Right atrium auricular region (tissue), 2 donors: ENCODE results near the gene TMEM44. TPM values are rescaled to one million over a fixed set of nuclear protein-coding genes. Genes with fewer than 3 reads are reported as not detected.

Experiments
- DNase-seq: peaks from one replicate; pipeline ENCODE4 v3.0.0-alpha.2; 2019; ENCODE audit warnings: low spot score
- H3K27ac ChIP-seq, 2 donors: fragments of 200-600 bp; sonication (generic); 1 replicate in 1 of 2; 2 replicates in 1 of 2; pipeline ENCODE4 v1.5.1; 2016 to 2019
- H3K27me3 ChIP-seq, 2 donors: fragments of 200-600 bp; sonication (generic); one replicate each; pipeline versions ENCODE4 v1.5.1 to v1.6.0; 2017 to 2019
- H3K36me3 ChIP-seq: fragments of 200-600 bp; sonication (generic); one replicate; pipeline ENCODE4 v1.5.1; 2016
- H3K4me1 ChIP-seq, 2 donors: fragments of 200-600 bp; sonication (generic); one replicate each; pipeline versions ENCODE4 v1.5.1 to v1.6.0; 2017 to 2019
- H3K4me3 ChIP-seq, 2 donors: fragments of 200-600 bp; sonication (generic); 1 replicate in 1 of 2; 2 replicates in 1 of 2; pipeline ENCODE4 v1.5.1; 2017 to 2019; ENCODE audit warnings: mild to moderate bottlenecking in 1 of 2, moderate library complexity in 1 of 2
- H3K9me3 ChIP-seq, 2 donors: fragments of 200-600 bp; sonication (generic); one replicate each; pipeline ENCODE4 v1.5.1; 2019
- total RNA-seq, 2 donors: library from RNA; depleted of rRNA; stranded (reverse); fragments of >200 nt; gene quantifications; one replicate each; pipeline ENCODE4 v1.1.0, GENCODE V29; 2016
- TF ChIP-seq, protein P1 (sequence below), 2 donors: fragments of 200-600 bp; sonication (generic); IDR thresholded peaks; one replicate each; pipeline ENCODE4 v1.5.1; 2019; ENCODE audit warnings: antibody characterized with exemption in 2 of 2

The TMEM44 gene
- total RNA-seq, 2 donors from 2014 or later: 5.9 to 6.4 TPM

- Histone ChIP-seq H3K27me3 (no peaks in the 10 kb centered on the region), H3K4me1 (peaks cover 0 to 64% of the 10 kb centered on the region in 2 donors), H3K4me3 (no peak overlapping the region), H3K9me3 (no peaks in the 10 kb centered on the region), H3K36me3 (no peaks in the 10 kb centered on the region), H3K27ac (peak overlapping the region; percentile 84 to 90)
- TF ChIP-seq, protein P1, sequence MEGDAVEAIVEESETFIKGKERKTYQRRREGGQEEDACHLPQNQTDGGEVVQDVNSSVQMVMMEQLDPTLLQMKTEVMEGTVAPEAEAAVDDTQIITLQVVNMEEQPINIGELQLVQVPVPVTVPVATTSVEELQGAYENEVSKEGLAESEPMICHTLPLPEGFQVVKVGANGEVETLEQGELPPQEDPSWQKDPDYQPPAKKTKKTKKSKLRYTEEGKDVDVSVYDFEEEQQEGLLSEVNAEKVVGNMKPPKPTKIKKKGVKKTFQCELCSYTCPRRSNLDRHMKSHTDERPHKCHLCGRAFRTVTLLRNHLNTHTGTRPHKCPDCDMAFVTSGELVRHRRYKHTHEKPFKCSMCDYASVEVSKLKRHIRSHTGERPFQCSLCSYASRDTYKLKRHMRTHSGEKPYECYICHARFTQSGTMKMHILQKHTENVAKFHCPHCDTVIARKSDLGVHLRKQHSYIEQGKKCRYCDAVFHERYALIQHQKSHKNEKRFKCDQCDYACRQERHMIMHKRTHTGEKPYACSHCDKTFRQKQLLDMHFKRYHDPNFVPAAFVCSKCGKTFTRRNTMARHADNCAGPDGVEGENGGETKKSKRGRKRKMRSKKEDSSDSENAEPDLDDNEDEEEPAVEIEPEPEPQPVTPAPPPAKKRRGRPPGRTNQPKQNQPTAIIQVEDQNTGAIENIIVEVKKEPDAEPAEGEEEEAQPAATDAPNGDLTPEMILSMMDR (IDR thresholded peaks at IDR 0.05): peak; percentile 51 to 71
- no peak for DNase-seq
Observed at GRCh38 chr3:194573680-194574437, 59.4 kb downstream of the TMEM44 start.

- Histone ChIP-seq H3K27ac (peak overlapping the region; percentile 84 to 90), H3K9me3 (no peaks in the 10 kb centered on the region), H3K4me1 (peaks cover 0 to 56% of the 10 kb centered on the region in 2 donors), H3K4me3 (no peak overlapping the region), H3K36me3 (no peaks in the 10 kb centered on the region), H3K27me3 (no peaks in the 10 kb centered on the region)
- TF ChIP-seq, protein P1 (IDR thresholded peaks at IDR 0.05): no peak
- no peak for DNase-seq
Observed at GRCh38 chr3:194572944-194573491, 60.2 kb downstream of the TMEM44 start.

DNA sequence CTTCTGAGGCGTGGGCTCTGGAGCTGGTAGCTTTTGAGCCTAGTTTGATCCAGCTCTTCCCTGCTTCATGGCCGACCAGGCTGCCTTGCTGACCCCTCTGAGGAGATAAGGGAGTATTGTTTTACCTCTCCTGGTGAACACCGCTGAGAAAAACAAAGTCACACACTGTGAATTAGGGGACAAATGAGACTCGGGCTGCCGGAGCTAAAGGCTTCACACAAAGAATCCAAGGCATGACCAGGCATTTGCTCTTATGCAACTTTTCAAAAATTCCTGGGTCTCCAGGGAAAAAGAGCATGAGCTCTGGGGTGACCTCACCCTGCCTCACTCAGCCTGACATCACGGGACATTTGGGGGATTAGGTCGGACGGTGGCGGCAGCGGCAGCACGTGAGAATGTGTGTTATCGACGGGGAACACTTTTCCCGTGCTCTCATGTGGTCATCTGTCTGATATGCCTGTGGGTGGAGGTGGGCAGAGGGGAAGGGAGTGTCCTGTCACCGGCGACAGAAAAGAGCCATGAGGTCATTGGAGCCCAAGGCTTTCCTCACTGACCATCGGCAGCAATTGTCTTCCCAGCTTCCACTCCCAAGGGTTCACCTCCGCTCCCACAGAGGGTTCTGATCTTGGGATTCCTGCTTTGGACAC lies 61.0 kb downstream of the TMEM44 start:
- no peaks in the 10 kb centered on the region for H3K36me3 ChIP-seq
- H3K4me3 ChIP-seq: no peak overlapping the region
- H3K27ac ChIP-seq: peak overlapping the region; percentile 84 to 90
- DNase-seq: peak; percentile 96
- TF ChIP-seq, protein P1 (IDR thresholded peaks at IDR 0.05): no peak
- no peaks in the 10 kb centered on the region for H3K9me3 ChIP-seq
- peaks cover 0 to 50% of the 10 kb centered on the region in 2 donors for H3K4me1 ChIP-seq
- H3K27me3 ChIP-seq: no peaks in the 10 kb centered on the region

GRCh38 chr3:194571491-194572142 lies 61.6 kb downstream of the TMEM44 start:
- DNase-seq: no peak
- TF ChIP-seq, protein P1 (IDR thresholded peaks at IDR 0.05): no peak

GRCh38 chr3:194570898-194571297 lies 62.3 kb downstream of the TMEM44 start:
- peaks cover 0 to 48% of the 10 kb centered on the region in 2 donors for H3K4me1 ChIP-seq
- TF ChIP-seq, protein P1 (IDR thresholded peaks at IDR 0.05): no peak
- no peak overlapping the region for H3K4me3 ChIP-seq
- H3K9me3 ChIP-seq: no peaks in the 10 kb centered on the region
- no peaks in the 10 kb centered on the region for H3K27me3 ChIP-seq
- no peaks in the 10 kb centered on the region for H3K36me3 ChIP-seq
- no peak for DNase-seq
- peak overlapping the region; percentile 84 to 90 for H3K27ac ChIP-seq

More at GRCh38 chr3:194571491-194572142, 61.6 kb downstream of the TMEM44 start:
- H3K4me1 ChIP-seq: peaks cover 0 to 50% of the 10 kb centered on the region in 2 donors
- no peaks in the 10 kb centered on the region for H3K36me3 ChIP-seq
- no peaks in the 10 kb centered on the region for H3K9me3 ChIP-seq
- H3K4me3 ChIP-seq: no peak overlapping the region
- H3K27ac ChIP-seq: peak overlapping the region; percentile 84 to 90
- H3K27me3 ChIP-seq: no peaks in the 10 kb centered on the region
